MM.1S (cell line): ENCODE results near the gene SRRM4.

Source experiments
- CTCF ChIP-seq: fragments of 300-600 bp; sonication (generic); IDR thresholded peaks from 2 replicates; pipeline ENCODE4 v1.5.1; 2016; ENCODE audit warnings: antibody characterized with exemption, low read length, mixed read lengths
- EZH2 ChIP-seq: fragments of 300-600 bp; sonication (generic); optimal IDR thresholded peaks from 2 replicates; pipeline ENCODE3; 2017; ENCODE audit warnings: low read depth, mild to moderate bottlenecking, antibody characterized with exemption, low read length, mixed read lengths
- EZH2phosphoT487 ChIP-seq: fragments of 300-600 bp; sonication (generic); IDR thresholded peaks from 2 replicates; pipeline ENCODE4 v1.6.1; 2018; ENCODE audit warnings: antibody characterized with exemption, low read length

GRCh38 chr12:119149270-119149669 is 167.9 kb downstream of the SRRM4 start:
- TF ChIP-seq CTCF (no peak), EZH2phosphoT487 (no peak), EZH2 (no peak)
